Measurements from ENCODE around the gene LAMB4. TPM values are rescaled to one million over a fixed set of nuclear protein-coding genes. Genes with fewer than 3 reads are reported as not detected.
A peak's percentile ranks its signal among the peaks of the same experiment; 100 is the strongest.

Gene LAMB4
- total RNA-seq, 2 experiments from 2014 or later, result not detected

DNA sequence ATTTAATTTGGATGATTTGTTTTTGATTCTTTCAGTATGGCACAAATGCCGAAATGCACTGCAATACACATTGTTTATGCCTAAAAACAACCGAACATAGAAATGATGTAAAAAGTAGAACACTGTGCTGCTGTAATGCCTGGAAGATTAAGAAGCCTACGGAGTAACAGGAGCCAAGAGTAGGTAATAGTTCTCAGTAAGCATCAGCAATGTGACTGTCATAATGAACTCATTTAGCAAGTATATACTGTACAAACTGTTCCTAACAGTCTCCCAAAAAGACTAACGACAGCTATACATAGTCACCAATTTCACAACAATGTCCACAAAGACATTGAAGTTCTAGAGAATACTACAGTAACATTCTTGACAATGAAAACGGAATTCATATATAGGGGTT, 19.0 kb upstream of the LAMB4 start:
- no peak for DNase-seq
- no peaks in the 10 kb centered on the region for H3K27me3 Mint-ChIP-seq
- POLR2A ChIA-PET, result no interaction called here
- H3K36me3 Mint-ChIP-seq, result no peaks in the 10 kb centered on the region
- H3K9me3 Mint-ChIP-seq, result no peaks in the 10 kb centered on the region
- no peak overlapping the region for H3K4me3 Mint-ChIP-seq
- H3K27ac Mint-ChIP-seq, result no peak overlapping the region
- H3K4me1 Mint-ChIP-seq, result peaks cover 8% of the 10 kb centered on the region
- ATAC-seq (ENCODE audit: low read depth), result no peak

DNA sequence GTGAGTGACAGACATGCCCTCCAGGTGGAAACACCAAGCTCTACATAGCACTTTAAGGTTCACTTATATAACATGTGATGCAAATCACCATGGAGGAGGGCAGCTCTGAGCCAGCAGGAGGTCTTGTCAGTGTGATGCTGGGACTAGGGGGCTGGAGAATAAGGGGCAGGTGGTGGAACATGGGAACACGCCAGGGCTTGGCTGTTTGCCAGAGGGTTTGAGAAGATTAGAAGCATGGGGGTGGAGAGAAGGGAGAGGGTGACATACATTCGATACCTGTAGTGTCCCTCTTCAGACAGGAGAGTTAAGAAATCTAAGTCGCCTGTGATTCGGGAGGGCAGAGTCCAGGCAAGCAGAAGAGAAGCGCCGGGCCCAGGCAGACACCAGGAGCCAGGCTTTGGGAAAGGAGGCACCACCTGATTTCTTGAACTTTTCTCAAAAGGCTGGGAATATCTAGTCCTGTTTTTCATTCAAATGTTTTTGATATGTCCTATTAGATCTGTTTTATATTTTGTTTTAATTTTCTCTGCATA, 16.9 kb upstream of the LAMB4 start:
- Mint-ChIP-seq H3K4me3 (no peak overlapping the region), H3K27me3 (no peaks in the 10 kb centered on the region), H3K36me3 (no peaks in the 10 kb centered on the region), H3K9me3 (no peaks in the 10 kb centered on the region), H3K4me1 (peaks cover 6% of the 10 kb centered on the region), H3K27ac (no peak overlapping the region)
- POLR2A ChIA-PET, result interaction anchor here (2.4 kb wide), 1 partner anchor 33 kb away, joined by 10 read pairs; no protein-coding TSS in a partner anchor
- ATAC-seq (ENCODE audit: low read depth), result no peak
- DNase-seq, result no peak

DNA sequence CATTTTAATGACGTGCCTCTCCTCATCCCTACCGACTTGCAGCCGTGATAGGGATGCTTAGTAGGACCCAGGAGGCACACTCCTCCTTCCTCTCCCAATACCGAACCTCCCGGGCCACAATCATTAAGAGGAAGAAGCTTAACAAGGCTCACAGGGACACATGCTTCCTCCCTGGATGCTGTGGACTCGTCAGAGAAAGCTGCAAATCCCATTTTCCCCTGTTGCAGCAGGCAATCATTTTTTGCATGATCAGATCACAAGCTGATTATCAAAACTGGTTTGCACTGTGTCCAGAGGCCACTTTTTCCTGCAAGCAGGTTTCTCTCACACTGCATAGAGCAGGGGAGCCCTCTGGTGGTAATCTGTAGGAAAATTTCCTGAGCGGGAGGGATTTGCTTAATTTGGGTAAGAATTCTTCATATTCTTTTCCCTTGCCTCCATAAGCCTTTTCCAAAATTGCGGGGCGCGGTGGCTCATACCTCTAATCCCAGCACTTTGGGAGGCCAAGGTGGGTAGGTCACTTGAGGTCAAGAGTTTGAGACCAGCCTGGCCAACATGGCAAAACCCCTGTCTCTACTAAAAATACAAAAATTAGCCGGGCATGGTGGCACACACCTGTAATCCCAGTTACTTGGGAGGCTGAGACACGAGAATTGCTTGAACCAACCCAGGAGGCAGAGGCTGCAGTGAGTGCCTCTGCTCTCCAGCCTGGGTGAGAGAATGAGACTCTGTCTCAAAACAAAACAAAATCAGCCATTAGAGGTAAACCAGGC, 16.1 kb upstream of the LAMB4 start:
- Mint-ChIP-seq H3K27ac (no peak overlapping the region), H3K4me1 (peaks cover 5% of the 10 kb centered on the region), H3K4me3 (no peak overlapping the region), H3K9me3 (no peaks in the 10 kb centered on the region), H3K27me3 (no peaks in the 10 kb centered on the region), H3K36me3 (no peaks in the 10 kb centered on the region)
- POLR2A ChIA-PET, result interaction anchor here (2.4 kb wide), 1 partner anchor 33 kb away, joined by 10 read pairs; no protein-coding TSS in a partner anchor
- peak; percentile 36 for DNase-seq
- ATAC-seq (ENCODE audit: low read depth), result peak; percentile 73

DNA sequence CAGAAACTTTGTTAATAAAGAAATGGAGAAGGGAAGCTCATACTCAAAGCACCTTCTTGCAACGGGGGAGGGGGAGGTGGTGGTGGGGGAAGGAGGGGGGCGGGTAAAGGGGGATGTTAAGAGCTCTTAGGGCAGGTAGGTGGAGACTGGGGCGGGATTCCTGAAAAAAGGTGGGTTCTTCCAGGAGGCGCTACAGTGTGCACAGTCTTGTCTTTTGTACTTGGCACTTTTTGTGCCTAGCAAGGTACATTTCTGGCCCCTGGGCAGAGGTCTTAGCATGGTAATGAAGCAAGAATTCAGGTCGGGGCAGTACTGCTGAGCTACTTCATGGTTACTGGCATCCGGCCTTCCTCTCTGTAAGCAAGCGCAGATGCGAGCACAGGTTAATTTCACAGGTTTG, 15.2 kb upstream of the LAMB4 start:
- Mint-ChIP-seq H3K4me1 (peaks cover 7% of the 10 kb centered on the region), H3K9me3 (no peaks in the 10 kb centered on the region), H3K27me3 (no peaks in the 10 kb centered on the region), H3K36me3 (no peaks in the 10 kb centered on the region), H3K27ac (no peak overlapping the region), H3K4me3 (no peak overlapping the region)
- no peak for ATAC-seq (ENCODE audit: low read depth)
- POLR2A ChIA-PET, result interaction anchor here (2.4 kb wide), 1 partner anchor 32 kb away, joined by 10 read pairs; no protein-coding TSS in a partner anchor
- DNase-seq, result no peak

GRCh38 chr7:108144931-108145330, 14.8 kb upstream of the LAMB4 start:
- no peaks in the 10 kb centered on the region for H3K9me3 Mint-ChIP-seq
- POLR2A ChIA-PET, result interaction anchor here (2.4 kb wide), 1 partner anchor 31 kb away, joined by 10 read pairs; no protein-coding TSS in a partner anchor
- no peak for ATAC-seq (ENCODE audit: low read depth)

GRCh38 chr7:108143658-108144420, 13.7 kb upstream of the LAMB4 start:
- DNase-seq (no peak), ATAC-seq (ENCODE audit: low read depth) (no peak)
- H3K9me3 Mint-ChIP-seq, result no peaks in the 10 kb centered on the region
- no peak overlapping the region for H3K27ac Mint-ChIP-seq
- POLR2A ChIA-PET, result no interaction called here
- peaks cover 5% of the 10 kb centered on the region for H3K4me1 Mint-ChIP-seq
- no peaks in the 10 kb centered on the region for H3K36me3 Mint-ChIP-seq
- no peak overlapping the region for H3K4me3 Mint-ChIP-seq
- H3K27me3 Mint-ChIP-seq, result no peaks in the 10 kb centered on the region

More at GRCh38 chr7:108144931-108145330, 14.8 kb upstream of the LAMB4 start:
- DNase-seq, result no peak
- H3K27ac Mint-ChIP-seq, result no peak overlapping the region
- no peaks in the 10 kb centered on the region for H3K27me3 Mint-ChIP-seq
- no peaks in the 10 kb centered on the region for H3K36me3 Mint-ChIP-seq
- H3K4me3 Mint-ChIP-seq, result no peak overlapping the region
- H3K4me1 Mint-ChIP-seq, result peaks cover 5% of the 10 kb centered on the region

DNA sequence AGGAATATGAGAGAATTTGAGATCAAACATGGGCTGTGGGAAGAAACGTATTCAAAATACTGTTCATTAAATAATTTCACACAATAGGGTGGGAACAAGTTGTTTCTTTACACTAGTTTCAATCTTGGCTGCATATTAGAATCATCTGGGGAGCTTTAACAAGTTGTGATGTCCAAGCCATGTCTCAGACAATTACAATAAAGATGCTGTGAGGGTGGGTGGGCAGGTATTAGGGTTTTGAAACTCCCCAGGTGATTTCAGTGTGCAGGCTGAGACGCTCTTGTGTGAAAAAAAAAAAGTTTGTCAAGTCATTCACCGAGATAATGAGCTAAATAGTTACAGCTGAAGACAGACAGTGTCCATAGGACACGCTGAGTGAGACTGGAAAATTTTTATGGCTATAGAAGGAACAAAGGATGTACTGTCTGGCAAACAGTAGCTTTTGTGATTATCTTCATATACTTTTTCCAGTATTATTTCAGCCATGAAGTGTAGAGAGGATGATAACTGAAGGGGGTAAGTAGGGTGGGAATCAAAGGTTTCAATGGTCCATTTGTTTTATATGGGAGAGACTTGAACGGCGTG, 12.6 kb upstream of the LAMB4 start:
- Mint-ChIP-seq H3K27me3 (no peaks in the 10 kb centered on the region), H3K4me3 (no peak overlapping the region), H3K36me3 (peaks cover 3% of the 10 kb centered on the region), H3K4me1 (peaks cover 5% of the 10 kb centered on the region), H3K27ac (no peak overlapping the region), H3K9me3 (peaks cover under 1% of the 10 kb centered on the region)
- POLR2A ChIA-PET, result no interaction called here
- ATAC-seq (ENCODE audit: low read depth), result no peak
- DNase-seq, result no peak

- Mint-ChIP-seq H3K4me1 (peaks cover 5% of the 10 kb centered on the region), H3K27me3 (no peaks in the 10 kb centered on the region), H3K4me3 (no peak overlapping the region), H3K27ac (no peak overlapping the region), H3K36me3 (peaks cover 8% of the 10 kb centered on the region), H3K9me3 (peaks cover 4% of the 10 kb centered on the region)
- no peak for DNase-seq
- POLR2A ChIA-PET, result no interaction called here
- no peak for ATAC-seq (ENCODE audit: low read depth)
Observed at GRCh38 chr7:108142180-108142579, 12.0 kb upstream of the LAMB4 start.

DNA sequence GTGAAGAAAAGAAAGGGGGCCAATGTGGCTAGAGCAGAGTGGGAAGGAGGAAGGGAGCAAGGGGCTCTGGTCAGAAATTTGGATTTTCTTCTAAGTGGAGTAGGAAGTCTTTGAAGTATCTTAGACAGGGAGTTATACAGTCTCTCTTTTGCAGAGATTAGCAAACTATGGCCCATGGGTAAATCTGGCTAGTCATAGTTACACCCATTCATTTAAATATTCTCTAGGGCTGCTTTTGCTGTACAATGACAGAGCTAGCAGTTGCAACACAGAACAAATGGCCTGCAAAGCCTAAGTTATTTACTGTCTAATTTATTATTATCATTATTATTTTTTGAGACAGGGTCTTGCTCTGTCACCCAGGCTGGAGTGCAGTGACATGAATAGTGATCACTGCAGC, 10.5 kb upstream of the LAMB4 start:
- H3K36me3 Mint-ChIP-seq, result peaks cover 12% of the 10 kb centered on the region
- H3K4me1 Mint-ChIP-seq, result peaks cover 14% of the 10 kb centered on the region
- ATAC-seq (ENCODE audit: low read depth) (no peak), DNase-seq (no peak)
- H3K4me3 Mint-ChIP-seq, result no peak overlapping the region
- peak overlapping the region; percentile 47 for H3K27ac Mint-ChIP-seq
- POLR2A ChIA-PET, result no interaction called here
- H3K27me3 Mint-ChIP-seq, result no peaks in the 10 kb centered on the region
- peaks cover 4% of the 10 kb centered on the region for H3K9me3 Mint-ChIP-seq

- POLR2A ChIA-PET, result no interaction called here
- Mint-ChIP-seq H3K27ac (no peak overlapping the region), H3K27me3 (no peaks in the 10 kb centered on the region), H3K4me3 (no peak overlapping the region), H3K36me3 (peaks cover 13% of the 10 kb centered on the region), H3K9me3 (peaks cover 4% of the 10 kb centered on the region), H3K4me1 (peaks cover 23% of the 10 kb centered on the region)
- no peak for DNase-seq
- ATAC-seq (ENCODE audit: low read depth), result no peak
Observed at GRCh38 chr7:108138911-108139310, 8.8 kb upstream of the LAMB4 start.

- ATAC-seq (ENCODE audit: low read depth) (no peak), DNase-seq (no peak)
- H3K36me3 Mint-ChIP-seq, result peaks cover 13% of the 10 kb centered on the region
- peaks cover 25% of the 10 kb centered on the region for H3K4me1 Mint-ChIP-seq
- H3K4me3 Mint-ChIP-seq, result no peak overlapping the region
- no peak overlapping the region for H3K27ac Mint-ChIP-seq
- POLR2A ChIA-PET, result no interaction called here
- H3K27me3 Mint-ChIP-seq, result no peaks in the 10 kb centered on the region
- H3K9me3 Mint-ChIP-seq, result peaks cover 4% of the 10 kb centered on the region
Observed at GRCh38 chr7:108137993-108138392, 7.8 kb upstream of the LAMB4 start.

DNA sequence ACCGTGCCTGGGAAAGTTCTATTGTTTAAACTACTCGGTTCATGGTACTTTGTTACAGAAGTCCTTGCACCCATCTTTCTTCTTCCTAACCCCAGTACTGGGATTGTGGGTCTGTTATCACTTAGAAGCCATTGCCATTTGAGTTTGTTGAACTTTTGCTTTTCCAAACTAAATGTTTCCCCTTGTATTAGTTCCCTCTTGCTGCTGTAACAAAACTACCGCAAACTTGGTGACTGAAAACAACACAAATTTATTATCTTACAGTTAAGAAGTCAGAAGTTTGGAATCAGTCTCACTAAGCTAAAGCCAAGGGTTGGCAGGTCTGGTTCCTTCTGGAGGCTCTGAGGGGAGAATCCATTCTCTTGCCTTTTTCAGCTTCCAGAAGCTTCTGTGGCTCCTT, 6.9 kb upstream of the LAMB4 start:
- ATAC-seq (ENCODE audit: low read depth) (no peak), DNase-seq (no peak)
- Mint-ChIP-seq H3K27ac (no peak overlapping the region), H3K36me3 (peaks cover 15% of the 10 kb centered on the region), H3K4me1 (peaks cover 30% of the 10 kb centered on the region), H3K4me3 (no peak overlapping the region), H3K9me3 (peaks cover 4% of the 10 kb centered on the region), H3K27me3 (no peaks in the 10 kb centered on the region)
- POLR2A ChIA-PET, result no interaction called here

GRCh38 chr7:108136191-108136688, 6.1 kb upstream of the LAMB4 start:
- DNase-seq (no peak), ATAC-seq (ENCODE audit: low read depth) (peak; percentile 11)
- Mint-ChIP-seq H3K9me3 (peaks cover 4% of the 10 kb centered on the region), H3K27ac (peak overlapping the region; percentile 95), H3K4me1 (peaks cover 30% of the 10 kb centered on the region), H3K36me3 (peaks cover 15% of the 10 kb centered on the region), H3K4me3 (peak overlapping the region; percentile 56), H3K27me3 (no peaks in the 10 kb centered on the region)
- POLR2A ChIA-PET, result no interaction called here
